Measurements from ENCODE around the gene EXT2.

EXT2 gene

GRCh38 chr11:44088377-44088776 lies 7.1 kb upstream of the EXT2 start:
- no peak for DNase-seq

DNA sequence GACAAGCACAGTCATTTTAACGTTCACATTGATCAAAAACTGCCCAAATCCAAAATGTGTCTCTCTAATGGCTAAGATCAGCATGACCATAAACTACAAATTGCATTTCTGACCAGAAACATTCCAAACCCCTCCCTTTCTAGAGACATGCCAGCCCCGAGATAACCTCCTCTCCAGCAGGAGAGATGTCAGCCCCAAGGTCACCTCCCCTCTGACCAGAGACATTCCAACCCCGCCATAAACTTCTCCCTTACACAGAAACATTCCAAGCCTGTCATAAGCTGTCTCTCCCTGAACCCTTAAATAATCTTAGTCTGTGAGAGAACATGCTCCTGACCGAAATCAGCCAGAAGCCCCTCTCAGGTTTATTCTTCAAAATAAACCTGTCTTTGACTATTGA lies 6.6 kb upstream of the EXT2 start:
- DNase-seq: no peak

DNA sequence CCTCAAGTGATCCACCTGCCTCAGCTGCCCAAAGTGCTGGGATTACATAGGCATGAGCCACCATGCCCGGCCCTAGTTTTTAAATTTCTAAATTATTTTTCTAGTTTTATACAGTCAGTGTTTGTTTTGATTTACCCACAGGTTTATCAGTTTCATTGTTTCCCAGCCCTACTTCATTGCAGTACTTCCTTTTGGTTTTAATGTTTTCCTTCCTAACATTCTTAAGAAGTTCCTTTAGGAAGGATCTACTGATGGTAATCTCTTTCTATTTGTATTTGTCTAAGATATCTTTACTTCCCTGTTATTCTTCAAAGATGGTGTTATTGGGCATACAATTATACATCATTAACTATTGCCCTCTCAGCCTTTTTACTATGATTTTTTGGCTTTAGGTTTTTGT lies 4.9 kb upstream of the EXT2 start:
- DNase-seq: no peak

- DNase-seq: peak; percentile 85
These were observed 1.1 kb upstream of the EXT2 start for GRCh38 chr11:44094260-44094868.

DNA sequence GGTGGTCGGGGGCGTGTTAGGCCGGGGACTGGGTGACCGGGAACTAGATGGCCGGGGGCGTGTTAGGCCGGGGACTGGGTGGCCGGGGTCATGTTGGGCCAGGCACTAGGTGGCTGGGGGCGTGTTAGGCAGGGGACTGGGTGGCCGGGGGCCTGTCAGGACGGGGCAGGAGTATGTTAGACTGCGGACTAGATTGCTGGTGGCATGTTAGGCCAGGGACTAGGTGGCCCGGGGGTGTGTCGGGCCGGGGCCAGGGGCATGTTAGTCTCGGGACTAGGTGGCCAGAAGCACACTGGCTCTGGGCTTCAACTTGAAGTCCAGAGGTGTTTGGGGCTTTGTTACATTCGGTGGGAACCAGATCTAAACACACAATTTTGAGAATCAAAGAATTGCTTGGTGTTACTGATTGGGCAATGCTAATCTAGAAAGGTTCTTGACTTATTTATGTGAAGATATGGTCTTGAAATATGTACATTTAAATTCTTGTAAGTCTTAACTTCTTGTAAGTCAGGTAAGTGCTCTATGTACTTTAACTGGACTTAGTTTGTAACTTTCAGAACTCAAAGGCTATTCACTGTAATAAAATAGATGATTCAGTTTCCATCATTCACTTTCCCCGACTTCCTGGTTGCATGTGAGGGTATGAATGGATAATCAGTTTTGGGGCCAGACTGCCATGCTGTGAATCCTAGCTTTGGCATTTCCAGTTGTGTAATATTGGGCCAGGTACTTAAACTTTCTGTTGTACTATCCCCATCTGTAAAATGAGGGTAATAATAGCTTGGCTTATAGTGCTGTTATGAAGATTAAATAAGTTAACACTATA lies 1.1 kb downstream of the EXT2 start:
- no peak for DNase-seq

- no peak for DNase-seq
These were observed 2.3 kb downstream of the EXT2 start for GRCh38 chr11:44097821-44098220.

DNA sequence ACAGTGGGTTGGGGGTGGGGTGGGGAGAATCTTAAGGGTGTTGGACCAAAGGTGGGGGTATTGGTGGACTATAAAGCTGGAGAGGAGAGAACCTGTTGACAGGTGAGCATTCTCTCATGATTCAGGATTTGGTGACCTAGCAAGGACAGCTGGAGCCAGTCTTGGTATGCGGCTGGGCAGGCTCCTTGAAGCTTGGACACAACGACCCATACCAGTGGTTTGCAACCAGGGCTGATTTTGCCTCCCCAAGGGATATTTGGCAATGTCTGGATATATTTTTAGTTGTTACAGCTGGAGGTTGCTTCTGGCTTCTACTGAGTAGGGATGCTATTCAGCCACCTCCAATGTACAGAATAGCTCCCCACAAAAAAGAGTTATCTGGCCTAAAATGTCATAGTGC lies 5.6 kb downstream of the EXT2 start:
- no peak for DNase-seq

DNA sequence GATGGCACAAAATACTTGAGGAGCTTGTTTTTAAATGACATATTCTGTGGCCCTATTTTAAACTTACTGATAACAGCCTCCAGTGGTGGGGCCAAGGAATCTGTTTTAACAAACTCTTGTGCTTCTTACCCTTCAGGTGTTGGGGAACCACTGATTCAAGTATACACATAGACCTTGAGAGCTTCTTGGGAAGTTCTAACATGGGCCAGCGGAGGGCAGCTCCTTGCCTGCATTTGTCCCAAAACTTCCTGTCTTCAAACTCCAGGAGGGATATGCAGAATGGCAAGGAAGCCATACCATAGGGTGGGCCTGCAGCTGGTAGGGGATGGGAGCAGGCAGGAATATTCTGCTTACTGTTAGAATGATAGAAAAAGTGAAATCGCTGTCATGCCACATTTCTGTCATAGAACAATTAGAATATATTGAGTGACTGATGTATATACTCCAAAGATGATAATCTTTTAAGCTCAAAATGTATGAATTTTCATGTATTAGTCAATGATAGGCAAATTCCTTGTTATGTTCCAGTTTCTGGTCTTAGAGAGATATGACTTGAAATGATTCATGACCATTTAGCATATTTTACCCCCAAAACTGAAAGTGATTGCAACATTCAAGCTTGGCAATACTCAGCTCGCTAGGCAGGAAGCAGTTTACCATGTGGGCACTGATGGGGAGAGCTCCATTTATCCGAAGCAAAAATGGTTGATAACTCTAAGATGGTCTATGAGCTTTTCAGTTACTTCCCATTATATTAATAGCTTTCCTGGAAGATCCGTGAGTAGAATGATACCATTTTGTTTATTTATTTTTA lies 9.2 kb downstream of the EXT2 start:
- DNase-seq: peak; percentile 31

- DNase-seq: no peak
These were observed 12.8 kb downstream of the EXT2 start for GRCh38 chr11:44108260-44108659.

- DNase-seq: peak; percentile 68
These were observed 14.8 kb downstream of the EXT2 start for GRCh38 chr11:44110231-44110679.

DNA sequence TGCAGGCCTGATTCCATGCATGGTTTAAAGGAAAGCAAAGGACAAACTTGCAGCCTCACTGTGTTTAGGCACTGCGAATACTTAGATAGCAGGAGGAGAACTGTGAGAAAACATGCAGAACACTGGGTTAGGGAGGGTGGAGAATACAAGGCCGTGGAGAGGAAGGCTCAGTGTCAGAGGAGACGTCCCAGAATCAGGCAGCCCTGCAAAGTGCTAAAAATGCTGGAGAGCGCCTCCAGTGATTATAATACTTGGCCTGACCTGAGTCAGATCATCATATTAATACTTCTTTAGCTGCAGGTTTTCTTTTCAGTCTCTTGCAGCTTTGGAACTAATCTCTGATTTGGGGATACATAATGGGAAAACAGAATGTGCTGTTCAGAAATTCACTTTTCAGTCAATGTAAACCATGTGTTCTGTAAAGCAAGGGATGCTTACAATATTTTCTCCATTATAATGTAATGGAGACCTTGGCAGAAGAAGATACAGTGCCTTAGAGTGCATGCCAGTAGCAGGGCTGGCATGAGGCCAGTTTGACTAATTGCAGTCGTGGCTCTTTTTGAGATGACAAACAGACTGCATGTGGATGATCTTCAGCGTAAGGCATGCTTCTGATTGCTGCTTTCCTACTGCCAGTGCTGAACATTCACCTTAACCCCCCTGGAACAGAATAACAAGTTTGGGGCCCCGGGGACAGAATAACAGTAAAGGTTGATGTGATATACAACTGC lies 16.8 kb downstream of the EXT2 start:
- peak; percentile 29 for DNase-seq

- DNase-seq: no peak
These were observed 17.5 kb downstream of the EXT2 start for GRCh38 chr11:44113018-44113417.

- DNase-seq: no peak
These were observed 18.1 kb downstream of the EXT2 start for GRCh38 chr11:44113572-44113971.

DNA sequence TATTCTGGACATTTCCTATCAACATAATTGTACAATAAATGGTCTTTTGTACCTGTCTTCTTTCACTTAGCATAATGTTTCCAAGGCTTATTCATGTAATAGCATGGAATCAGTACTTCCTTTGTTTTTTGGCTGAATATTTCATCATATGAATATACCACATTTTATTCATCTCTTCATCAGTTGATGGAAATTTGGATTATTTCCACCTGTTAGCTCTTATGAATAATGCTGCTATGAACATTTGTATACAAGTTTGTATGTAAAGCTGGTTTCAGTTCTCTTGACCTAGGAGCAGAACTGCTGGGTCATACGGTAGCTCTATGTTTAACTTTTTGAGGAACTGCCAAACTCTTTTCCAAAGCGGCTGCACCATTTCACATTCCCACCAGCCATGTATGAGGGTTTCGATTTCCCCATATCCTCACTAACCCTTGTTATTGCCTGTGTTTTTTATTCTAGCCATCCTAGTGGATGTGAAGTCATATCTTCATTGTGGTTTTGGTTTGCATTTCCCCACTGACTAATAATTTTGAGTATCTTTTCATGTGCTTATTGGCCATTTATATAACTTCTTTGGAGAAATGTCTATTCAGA lies 20.9 kb downstream of the EXT2 start:
- DNase-seq: no peak

DNA sequence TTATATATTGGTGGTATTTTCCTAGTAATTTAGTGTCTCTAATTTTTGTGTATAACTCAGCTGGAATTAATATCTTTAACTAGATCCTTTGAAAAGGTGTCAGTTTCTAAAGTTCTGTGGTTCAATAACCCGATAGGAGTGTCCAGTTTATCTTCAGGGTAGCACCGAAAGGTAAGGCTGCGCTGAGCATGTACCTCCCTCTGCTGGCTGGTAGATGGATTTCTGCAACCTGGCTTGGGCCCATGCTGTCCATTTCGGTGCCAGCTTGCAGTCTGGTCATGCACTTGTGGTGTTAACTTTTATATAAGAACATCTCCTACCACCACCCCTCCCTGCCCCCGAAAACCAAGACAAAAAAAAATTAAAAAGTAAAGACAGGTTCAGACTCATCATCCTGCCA lies 24.7 kb downstream of the EXT2 start:
- no peak for DNase-seq

DNA sequence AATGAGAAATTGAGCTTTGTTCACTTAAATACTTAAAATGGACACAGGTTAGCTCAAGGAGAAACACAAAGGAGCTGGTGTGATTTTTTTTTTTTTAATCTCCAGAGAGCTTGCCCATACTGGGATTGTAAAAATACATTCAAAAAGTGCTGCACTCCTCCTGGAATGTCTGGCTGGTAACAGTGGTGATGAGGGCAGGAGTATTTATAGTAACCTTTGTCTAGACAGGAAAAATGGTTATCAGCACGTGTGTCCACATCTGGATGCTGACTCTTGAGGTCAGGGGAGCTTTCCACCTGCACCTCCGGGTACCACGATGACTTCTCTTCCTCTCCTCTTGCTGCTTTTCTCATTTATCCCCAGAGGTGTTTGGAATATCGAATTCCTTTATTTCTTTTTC lies 30.1 kb downstream of the EXT2 start:
- no peak for DNase-seq

DNA sequence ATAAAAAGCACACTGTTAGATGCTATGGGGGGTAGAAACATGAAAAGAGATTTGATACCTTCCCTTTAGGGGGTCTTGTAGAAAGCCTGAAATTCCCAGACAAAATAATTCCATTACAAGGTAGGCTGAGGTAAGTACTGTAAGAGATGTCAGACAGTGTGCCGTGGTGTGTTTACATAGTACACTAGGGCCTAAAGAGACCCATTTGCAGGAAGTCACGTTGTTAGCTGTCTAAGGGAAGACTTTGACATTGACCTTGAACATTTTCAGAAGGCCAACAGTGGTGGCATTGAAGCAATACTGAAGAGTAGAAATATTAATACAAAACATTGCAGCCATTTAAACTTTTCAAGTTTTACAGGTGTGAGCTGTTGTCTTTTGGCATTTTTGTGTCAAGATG lies 30.8 kb downstream of the EXT2 start:
- no peak for DNase-seq

- DNase-seq: no peak
These were observed 31.7 kb downstream of the EXT2 start for GRCh38 chr11:44127130-44127529.

DNA sequence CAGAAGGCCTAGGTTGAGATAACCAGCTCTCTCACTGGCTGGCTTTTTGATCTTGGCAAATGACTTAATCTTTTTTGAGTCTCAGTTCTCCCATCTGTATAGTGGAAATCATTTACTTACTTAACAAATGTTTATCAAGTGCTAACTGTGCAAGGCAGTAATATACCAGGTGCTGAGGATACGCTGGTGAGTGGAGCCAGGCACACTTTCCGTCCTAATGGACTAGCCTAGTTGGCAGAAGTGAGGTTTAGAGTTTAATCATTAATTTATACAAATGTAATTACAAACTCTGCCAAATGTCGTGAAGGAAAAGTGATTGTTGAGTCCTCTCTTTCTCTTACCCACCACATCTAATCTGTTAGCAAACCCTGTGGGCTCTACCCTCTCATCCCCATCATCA lies 33.3 kb downstream of the EXT2 start:
- no peak for DNase-seq

DNA sequence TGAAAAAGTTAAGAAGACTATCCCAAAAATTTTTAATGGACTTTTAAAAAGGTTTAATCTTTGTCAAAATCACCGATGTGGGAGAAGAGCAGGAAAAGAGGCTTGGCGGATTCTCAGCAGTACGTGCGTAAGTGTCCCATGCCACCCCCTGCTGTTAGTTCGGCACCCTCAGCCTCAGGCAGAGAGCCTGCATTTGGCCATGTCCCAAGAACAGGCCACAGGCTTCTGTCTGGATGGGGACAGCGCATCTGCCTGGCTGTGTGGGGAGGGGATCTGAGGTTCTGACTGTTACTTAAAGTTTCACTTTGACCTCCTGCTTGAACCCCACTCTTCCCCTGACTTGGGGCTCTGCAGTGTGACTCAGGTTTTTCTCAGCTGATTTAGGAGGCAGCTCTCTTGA lies 35.3 kb downstream of the EXT2 start:
- DNase-seq: no peak

GRCh38 chr11:44133335-44133946 lies 38.0 kb downstream of the EXT2 start:
- DNase-seq: no peak

- no peak for DNase-seq
These were observed 39.1 kb downstream of the EXT2 start for GRCh38 chr11:44134625-44135024.

Data from activated CD4-positive, alpha-beta T cell treated with anti-CD3 and anti-CD28 coated beads for 48 hours (primary cell).